Endothelial cell of umbilical vein (primary cell): ENCODE data around the gene CCDC27. TPM values are rescaled to one million over a fixed set of nuclear protein-coding genes. Genes with fewer than 3 reads are reported as not detected.

Experiments used
- BruUV-seq: library from RNA; stranded (reverse); fragments of 400-500 nt; replicated peaks from 2 replicates; lab custom pipeline; 2021; lab: Mats Ljungman, UMichigan
- CTCF ChIA-PET: fragments of 300-600, 350-600 bp; sonication (Branson Sonifier 250); formaldehyde crosslinking; loops from one replicate; lab custom pipeline; 2021; ENCODE audit warnings: antibody characterized with exemption, inconsistent platforms; lab: Charles Lee
- POLR2A ChIA-PET: fragments of 300-600, 350-600 bp; sonication (Branson Sonifier 250); formaldehyde crosslinking; loops from one replicate; lab custom pipeline; 2021; ENCODE audit warnings: antibody characterized with exemption, inconsistent platforms; lab: Charles Lee
- DNase-seq: peaks from one replicate; pipeline ENCODE4 v3.0.0-alpha.2; 2011; ENCODE audit warnings: low read depth, low spot score
- FAIRE-seq: peaks from 2 replicates; lab custom pipeline; 2011; peaks lifted over from hg19 to GRCh38; lab: Jason Lieb, UNC
- H2AFZ ChIP-seq: 2 replicates; pipeline ENCODE4 v1.6.0; 2012; ENCODE audit warnings: low read depth, low read length, control low read depth, inconsistent platforms
- H3K27ac ChIP-seq: 2 replicates; pipeline ENCODE4 v1.5.1; 2011; ENCODE audit warnings: low read depth, mild to moderate bottlenecking, control low read depth, low read length, moderate library complexity; ENCODE audit not compliant: insufficient read depth
- H3K27me3 ChIP-seq, 2 experiments: 2 replicates each; pipeline versions ENCODE4 v1.6.0 to v1.6.1; 2011; ENCODE audit warnings: low read length in 2 of 2, mixed read lengths in 1 of 2; ENCODE audit not compliant: control insufficient read depth in 2 of 2, insufficient read depth in 2 of 2
- H3K36me3 ChIP-seq, 2 experiments: 2 replicates in 1 of 2; 3 replicates in 1 of 2; pipeline ENCODE4 v1.5.1; 2011; ENCODE audit warnings: low read length in 2 of 2, mild to moderate bottlenecking in 1 of 2, moderate library complexity in 1 of 2; ENCODE audit not compliant: control insufficient read depth in 2 of 2, insufficient read depth in 2 of 2; ENCODE audit errors: extremely low read depth in 1 of 2
- H3K4me1 ChIP-seq: 3 replicates; pipeline ENCODE4 v1.5.1; 2011; ENCODE audit warnings: mild to moderate bottlenecking, low read length; ENCODE audit not compliant: control insufficient read depth, insufficient read depth; ENCODE audit errors: extremely low read depth
- H3K4me2 ChIP-seq: 2 replicates; pipeline ENCODE4 v1.6.1; 2011; ENCODE audit warnings: low read length, control low read depth, mixed read lengths; ENCODE audit not compliant: insufficient read depth
- H3K4me3 ChIP-seq, 3 experiments: fragments of 200-600 bp in 1 of 3; sonication (generic), shearing (Covaris generic) in 1 of 3; replicated peaks in 1 of 3; 2 replicates each; pipeline ENCODE4 v1.5.1; 2011 to 2016; ENCODE audit warnings: control low read depth in 3 of 3, low read length in 3 of 3, mild to moderate bottlenecking in 2 of 3, inconsistent platforms in 1 of 3, low read depth in 1 of 3, moderate library complexity in 1 of 3; ENCODE audit not compliant: insufficient read depth in 1 of 3
- H3K79me2 ChIP-seq: 2 replicates; pipeline ENCODE4 v1.6.0; 2012; ENCODE audit warnings: low read length, inconsistent platforms; ENCODE audit not compliant: control insufficient read depth, insufficient read depth
- H3K9ac ChIP-seq: replicated peaks from 2 replicates; pipeline ENCODE3; 2011; ENCODE audit warnings: low read length, control low read depth; ENCODE audit not compliant: insufficient read depth; ENCODE audit errors: extremely low read depth
- H3K9me1 ChIP-seq: replicated peaks from 3 replicates; pipeline ENCODE4 v1.6.0; 2011; ENCODE audit warnings: mild to moderate bottlenecking, low read length; ENCODE audit not compliant: control insufficient read depth, insufficient read depth; ENCODE audit errors: extremely low read depth
- H3K9me3 ChIP-seq: replicated peaks from 2 replicates; pipeline ENCODE4 v1.5.1; 2012; ENCODE audit warnings: low read length, inconsistent platforms; ENCODE audit not compliant: control insufficient read depth, insufficient read depth
- H4K20me1 ChIP-seq: replicated peaks from 2 replicates; pipeline ENCODE3; 2011; ENCODE audit warnings: mild to moderate bottlenecking, low read length; ENCODE audit not compliant: control insufficient read depth, insufficient read depth; ENCODE audit errors: extremely low read depth
- CTCF ChIP-seq, 2 donors: IDR thresholded peaks; 1 replicate in 1 of 2; 2 replicates in 1 of 2; pipeline ENCODE4 v1.5.1; 2011; ENCODE audit warnings: low read length in 2 of 2, mild to moderate bottlenecking in 2 of 2, moderate library complexity in 2 of 2, control low read depth in 1 of 2, inconsistent platforms in 1 of 2, low read depth in 1 of 2; ENCODE audit not compliant: insufficient read depth in 1 of 2; ENCODE audit errors: extremely low read depth in 1 of 2
- EZH2 ChIP-seq: IDR thresholded peaks from 2 replicates; pipeline ENCODE4 v1.6.1; 2012; ENCODE audit warnings: borderline replicate concordance, low read depth, mild to moderate bottlenecking, moderate library complexity, low read length, inconsistent platforms; ENCODE audit not compliant: severe bottlenecking
- FOS ChIP-seq: IDR thresholded peaks from 2 replicates; pipeline ENCODE4 v1.6.1; 2011; ENCODE audit warnings: mild to moderate bottlenecking, low read length, moderate library complexity, borderline replicate concordance; ENCODE audit not compliant: insufficient read depth
- GATA2 ChIP-seq: IDR thresholded peaks from 2 replicates; pipeline ENCODE4 v1.7.0; 2011; ENCODE audit warnings: low read depth, mild to moderate bottlenecking, moderate library complexity, mixed read lengths, low read length; ENCODE audit not compliant: insufficient read length, insufficient read depth
- JUN ChIP-seq: IDR thresholded peaks from 2 replicates; pipeline ENCODE4 v1.6.1; 2011; ENCODE audit warnings: borderline replicate concordance, low read depth; ENCODE audit not compliant: insufficient read length, insufficient read depth
- MAX ChIP-seq: IDR thresholded peaks from 2 replicates; pipeline ENCODE4 v1.6.1; 2011; ENCODE audit not compliant: insufficient read depth, insufficient read length
- MYC ChIP-seq: IDR thresholded peaks from one replicate; pipeline ENCODE4 v1.6.1; 2011; ENCODE audit warnings: mild to moderate bottlenecking, low read depth, low read length
- POLR2A ChIP-seq: IDR thresholded peaks from 2 replicates; pipeline ENCODE4 v1.6.1; 2012; ENCODE audit warnings: low read depth, mild to moderate bottlenecking, control low read depth, low read length
- POLR2AphosphoS5 ChIP-seq: IDR thresholded peaks from 2 replicates; pipeline ENCODE4 v1.6.1; 2012; ENCODE audit warnings: low read depth, mild to moderate bottlenecking, control low read depth, low read length, moderate library complexity; ENCODE audit not compliant: insufficient read depth
- dilution Hi-C: fragments of 300-500 bp; cut with MboI; formaldehyde crosslinking; loops from one replicate; pipeline ENCODE4 v1.15.0; 2019; ENCODE audit warnings: low sequenced_read_pairs; ENCODE audit not compliant: extremely low pct_ligation_motif_present
- intact Hi-C: fragments of 100-400 bp; cut with micrococcal nuclease; formaldehyde crosslinking; loops from one replicate; pipeline ENCODE4 v1.10.0; 2022
- polyA plus RNA-seq, 4 experiments: library from polyadenylated mRNA; depleted of rRNA in 3 of 4; stranded (reverse) in 3 of 4; unstranded in 1 of 4; fragments of >200 nt; gene quantifications; 2 replicates each; pipeline versions ENCODE4 v1.2.1 to v1.2.3, GENCODE V29; 2011 to 2012; ENCODE audit warnings: missing spikeins in 1 of 4
- total RNA-seq: library from RNA; stranded (reverse); gene quantifications from 2 replicates; pipeline ENCODE4 v1.2.3, GENCODE V29; 2021

Gene CCDC27
- total and polyA plus RNA-seq, 2 donors (not counting 3 experiments of a cell fraction or from before 2014, with no cell fraction given): not detected

GRCh38 chr1:3714284-3714741, 37.9 kb upstream of the CCDC27 start:
- FAIRE-seq: no peak
- Histone ChIP-seq H3K9me3 (no peaks in the 10 kb centered on the region), H3K36me3 (no peaks in the 10 kb centered on the region), H3K4me3 (no peak overlapping the region), H3K4me1 (no peaks in the 10 kb centered on the region), H2AFZ (no peak overlapping the region), H4K20me1 (no peaks in the 10 kb centered on the region), H3K27ac (no peak overlapping the region), H3K27me3 (no peaks in the 10 kb centered on the region), H3K79me2 (no peaks in the 10 kb centered on the region), H3K9me1 (no peaks in the 10 kb centered on the region), H3K9ac (no peak overlapping the region), H3K4me2 (no peak overlapping the region)
- ChIA-PET POLR2A (no interaction called here), CTCF (interaction anchor here (1.1 to 1.8 kb wide), 3 partner anchors 10 to 261 kb away, joined by 3 to 14 read pairs (median 4); no protein-coding TSS in a partner anchor)
- TF ChIP-seq MAX (no peak), POLR2A (no peak), EZH2 (no peak)
- no TSS peak for BruUV-seq
- no peak for DNase-seq
- intact Hi-C loops: no loop called here
- dilution Hi-C loops: no loop called here

GRCh38 chr1:3714814-3715213, 37.4 kb upstream of the CCDC27 start:
- TF ChIP-seq FOS: no peak
- TF ChIP-seq EZH2: no peak
- TF ChIP-seq CTCF (IDR thresholded peaks at IDR 0.05; ENCODE audit: extremely low read depth in 1 of 2, insufficient read depth in 1 of 2, low read depth in 1 of 2, low read length in 2 of 2): no peak
- TF ChIP-seq GATA2: no peak
- no peak for TF ChIP-seq MAX
- TF ChIP-seq MYC: no peak
- no peak for TF ChIP-seq POLR2AphosphoS5
- no peak for TF ChIP-seq POLR2A
- TF ChIP-seq JUN: no peak
- dilution Hi-C loops (no loop called here), intact Hi-C loops (no loop called here)
- Histone ChIP-seq H4K20me1 (no peaks in the 10 kb centered on the region), H3K27me3 (no peaks in the 10 kb centered on the region), H3K9me3 (no peaks in the 10 kb centered on the region), H3K27ac (no peak overlapping the region), H3K9ac (no peak overlapping the region), H3K4me3 (no peak overlapping the region), H3K36me3 (no peaks in the 10 kb centered on the region), H3K4me1 (no peaks in the 10 kb centered on the region), H3K79me2 (no peaks in the 10 kb centered on the region), H3K9me1 (no peaks in the 10 kb centered on the region), H3K4me2 (no peak overlapping the region), H2AFZ (no peak overlapping the region)
- no peak for DNase-seq
- no TSS peak for BruUV-seq
- no peak for FAIRE-seq
- ChIA-PET POLR2A (no interaction called here), CTCF (interaction anchor here (1.1 to 1.8 kb wide), 3 partner anchors 10 to 262 kb away, joined by 3 to 14 read pairs (median 4); no protein-coding TSS in a partner anchor)
